Esophagus squamous epithelium (tissue), 4 donors: ENCODE data around the gene DNAJC12.

ENCODE experiments used
- CTCF ChIP-seq, 6 experiments: fragments of 450-650 bp in 4 of 6; fragments of 200-600 bp in 2 of 6; sonication (generic) in 2 of 6; IDR thresholded peaks; one replicate each; pipeline ENCODE4 v1.5.1; 2016 to 2019; ENCODE audit warnings: antibody characterized with exemption in 6 of 6, mild to moderate bottlenecking in 4 of 6, moderate library complexity in 4 of 6
- POLR2A ChIP-seq, 4 donors: fragments of 450-650 bp; IDR thresholded peaks; one replicate each; pipeline ENCODE4 v1.6.1; 2017; ENCODE audit warnings: antibody characterized with exemption in 4 of 4, mild to moderate bottlenecking in 4 of 4, moderate library complexity in 3 of 4

- TF ChIP-seq CTCF (IDR thresholded peaks at IDR 0.05): no peak
- TF ChIP-seq POLR2A (IDR thresholded peaks at IDR 0.05): no peak
Observed at GRCh38 chr10:67780759-67781538, 57.0 kb downstream of the DNAJC12 start.
